ENCODE data around the gene RGS1. TPM values are rescaled to one million over a fixed set of nuclear protein-coding genes. Genes with fewer than 3 reads are reported as not detected.

The RGS1 gene
- total RNA-seq, 2 experiments from 2014 or later = 0.79 TPM; not detected in 1

- Histone ChIP-seq H3K4me3 (ENCODE audit: low read depth, low read length, poor library complexity, severe bottlenecking) (peak overlapping the region; percentile 25), H2AFZ (ENCODE audit: low read length) (peak overlapping the region; percentile 91), H3K4me2 (ENCODE audit: low read length) (peak overlapping the region; percentile 66), H3K9me3 (ENCODE audit: low read length) (no peaks in the 10 kb centered on the region; the same call in 1 of the 2 replicates), H3K79me2 (ENCODE audit: insufficient read depth, low read depth, low read length) (peaks cover 7% of the 10 kb centered on the region; the same call in 1 of the 2 replicates), H4K20me1 (ENCODE audit: insufficient read depth, low read length) (no peaks in the 10 kb centered on the region), H3K27ac (ENCODE audit: low read depth, low read length, poor library complexity, severe bottlenecking) (peak overlapping the region; percentile 76), H3K9me2 (ENCODE audit: insufficient read depth, low read length) (no peaks in the 10 kb centered on the region), H3K4me1 (ENCODE audit: insufficient read depth, low read length, poor library complexity, severe bottlenecking) (peaks cover 67% of the 10 kb centered on the region), H3K36me3 (ENCODE audit: insufficient read depth, low read length) (no peaks in the 10 kb centered on the region)
- no peak for DNase-seq (ENCODE audit: low spot score)
- BruUV-seq (replicated peaks) = TSS peak; percentile 90
- POLR2A ChIA-PET = interaction anchor here (0.6 to 2.7 kb wide), 16 partner anchors 13 to 411 kb away, joined by 3 to 12 read pairs (median 4); no protein-coding TSS in a partner anchor
- intact Hi-C loops (cut with micrococcal nuclease; ENCODE audit: unreplicated experiment) = loop anchor here (1.0 to 2.0 kb wide), 6 partner anchors 28 to 134 kb away; no protein-coding TSS in a partner anchor
- CTCF ChIA-PET (ENCODE audit: unreplicated experiment) = interaction anchor here (0.6 to 1.0 kb wide), 3 partner anchors 26 to 131 kb away, joined by 3 to 4 read pairs (median 3); no protein-coding TSS in a partner anchor
- no peak for TF ChIP-seq EZH2phosphoT487 (IDR thresholded peaks at IDR 0.05; ENCODE audit: borderline replicate concordance, low read depth, low read length)
- TF ChIP-seq CTCF (conservative IDR thresholded peaks at IDR 0.05; ENCODE audit: low read length) = no peak
Observed at GRCh38 chr1:192608671-192609070, 33.1 kb downstream of the RGS1 start.

DNA sequence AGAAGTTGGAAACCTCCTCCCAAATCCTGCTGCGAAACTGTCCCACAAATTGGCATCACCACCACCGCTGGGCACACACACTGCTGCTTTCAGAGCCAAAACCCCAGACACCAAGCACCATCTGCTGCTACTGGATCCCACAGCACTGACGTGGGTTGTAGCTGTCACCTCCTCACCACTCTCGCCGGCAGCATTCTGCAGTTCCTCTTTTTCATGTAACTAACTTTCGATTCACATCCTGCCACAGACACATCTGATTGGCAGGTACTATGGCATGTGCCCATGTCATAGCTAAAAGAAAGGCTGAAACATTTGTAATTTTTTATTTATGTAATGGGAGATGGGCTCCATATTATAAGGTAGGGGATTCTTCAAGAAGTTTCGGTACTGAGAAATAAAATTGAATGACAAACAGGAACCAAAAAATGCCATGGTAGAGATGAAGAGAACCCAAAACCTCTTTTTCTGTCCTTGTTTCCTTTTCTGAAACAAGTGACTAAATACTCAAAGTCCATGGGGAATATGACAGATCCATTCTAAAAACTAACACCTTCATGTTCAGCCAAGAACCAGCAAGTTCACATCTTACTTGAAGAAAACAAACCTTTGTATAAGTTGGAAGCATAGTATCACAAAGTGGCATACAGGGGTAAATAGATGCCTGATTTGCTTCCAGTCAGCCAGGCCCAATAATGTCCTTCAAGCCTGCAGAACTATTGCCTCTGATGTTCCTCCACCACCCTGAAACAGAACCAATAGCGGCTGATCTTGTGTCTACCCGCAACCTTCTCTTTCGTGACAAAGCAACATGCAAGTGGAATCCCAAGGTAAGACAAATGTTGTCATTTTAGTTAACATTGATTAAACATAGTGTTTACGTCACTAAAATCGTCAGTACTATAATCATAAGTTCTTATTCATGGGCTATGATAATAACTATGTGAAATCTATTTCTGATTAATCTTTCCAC, 33.8 kb downstream of the RGS1 start:
- Histone ChIP-seq H3K4me2 (ENCODE audit: low read length) (peak overlapping the region; percentile 66), H3K9me2 (ENCODE audit: insufficient read depth, low read length) (no peaks in the 10 kb centered on the region), H3K4me3 (ENCODE audit: low read depth, low read length, poor library complexity, severe bottlenecking) (peak overlapping the region; percentile 35), H4K20me1 (ENCODE audit: insufficient read depth, low read length) (no peaks in the 10 kb centered on the region), H3K36me3 (ENCODE audit: insufficient read depth, low read length) (no peaks in the 10 kb centered on the region), H2AFZ (ENCODE audit: low read length) (peak overlapping the region; percentile 91), H3K27ac (ENCODE audit: low read depth, low read length, poor library complexity, severe bottlenecking) (peak overlapping the region; percentile 76), H3K9me3 (ENCODE audit: low read length) (no peaks in the 10 kb centered on the region; the same call in 1 of the 2 replicates), H3K4me1 (ENCODE audit: insufficient read depth, low read length, poor library complexity, severe bottlenecking) (peaks cover 70% of the 10 kb centered on the region), H3K79me2 (ENCODE audit: insufficient read depth, low read depth, low read length) (peaks cover 7% of the 10 kb centered on the region; the same call in 1 of the 2 replicates)
- intact Hi-C loops (cut with micrococcal nuclease; ENCODE audit: unreplicated experiment) = loop anchor here (1.0 to 2.0 kb wide), 8 partner anchors 29 to 199 kb away; partner anchors contain the start of gene RGS2
- TF ChIP-seq CTCF (conservative IDR thresholded peaks at IDR 0.05; ENCODE audit: low read length) = peak; percentile 37; the same call in 1 of the 2 replicates
- no peak for TF ChIP-seq EZH2phosphoT487 (IDR thresholded peaks at IDR 0.05; ENCODE audit: borderline replicate concordance, low read depth, low read length)
- TSS peak; percentile 94 for BruUV-seq (replicated peaks)
- CTCF ChIA-PET (ENCODE audit: unreplicated experiment) = interaction anchor here (1.0 kb wide), 2 partner anchors 27 to 132 kb away, joined by 3 to 4 read pairs; no protein-coding TSS in a partner anchor
- DNase-seq (ENCODE audit: low spot score) = peak; percentile 93
- POLR2A ChIA-PET = interaction anchor here (0.6 to 4.3 kb wide), 20 partner anchors 14 to 417 kb away, joined by 3 to 77 read pairs (median 4); no protein-coding TSS in a partner anchor

All from OCI-LY7 (cell line).